Muscle layer of colon (tissue), 2 donors: Measurements from ENCODE around the gene DSN1.
"Not testable (repeated sequence)": the region's sequence is repeated elsewhere in the genome, so short reads cannot be mapped to it uniquely, and the experiment has no call there.

Experiments
- H3K27ac ChIP-seq: one replicate; pipeline ENCODE4 v1.7.0; 2013; ENCODE audit warnings: low read depth, mild to moderate bottlenecking, low read length, moderate library complexity
- H3K27me3 ChIP-seq, 2 donors: one replicate each; pipeline ENCODE4 v1.7.0; 2013; ENCODE audit warnings: low read length in 2 of 2, mild to moderate bottlenecking in 2 of 2; ENCODE audit not compliant: insufficient read depth in 2 of 2, control insufficient read depth in 1 of 2
- H3K36me3 ChIP-seq: one replicate; pipeline ENCODE4 v1.7.0; 2013; ENCODE audit warnings: mild to moderate bottlenecking, low read length; ENCODE audit not compliant: insufficient read depth
- H3K4me1 ChIP-seq: one replicate; pipeline ENCODE4 v1.7.0; 2013; ENCODE audit warnings: mild to moderate bottlenecking, low read length; ENCODE audit not compliant: insufficient read depth
- H3K4me3 ChIP-seq, 2 donors: one replicate each; pipeline ENCODE4 v1.7.0; 2013; ENCODE audit warnings: low read length in 2 of 2, low read depth in 1 of 2, mild to moderate bottlenecking in 1 of 2, moderate library complexity in 1 of 2
- H3K9ac ChIP-seq: one replicate; pipeline ENCODE4 v1.7.0; 2013; ENCODE audit warnings: low read length
- H3K9me3 ChIP-seq: one replicate; pipeline ENCODE4 v1.7.0; 2013; ENCODE audit warnings: mild to moderate bottlenecking, low read length
- donor health status: abdominal sarcoma.
- donor health status: Adenocarcinoma of cecum.

Gene DSN1

DNA sequence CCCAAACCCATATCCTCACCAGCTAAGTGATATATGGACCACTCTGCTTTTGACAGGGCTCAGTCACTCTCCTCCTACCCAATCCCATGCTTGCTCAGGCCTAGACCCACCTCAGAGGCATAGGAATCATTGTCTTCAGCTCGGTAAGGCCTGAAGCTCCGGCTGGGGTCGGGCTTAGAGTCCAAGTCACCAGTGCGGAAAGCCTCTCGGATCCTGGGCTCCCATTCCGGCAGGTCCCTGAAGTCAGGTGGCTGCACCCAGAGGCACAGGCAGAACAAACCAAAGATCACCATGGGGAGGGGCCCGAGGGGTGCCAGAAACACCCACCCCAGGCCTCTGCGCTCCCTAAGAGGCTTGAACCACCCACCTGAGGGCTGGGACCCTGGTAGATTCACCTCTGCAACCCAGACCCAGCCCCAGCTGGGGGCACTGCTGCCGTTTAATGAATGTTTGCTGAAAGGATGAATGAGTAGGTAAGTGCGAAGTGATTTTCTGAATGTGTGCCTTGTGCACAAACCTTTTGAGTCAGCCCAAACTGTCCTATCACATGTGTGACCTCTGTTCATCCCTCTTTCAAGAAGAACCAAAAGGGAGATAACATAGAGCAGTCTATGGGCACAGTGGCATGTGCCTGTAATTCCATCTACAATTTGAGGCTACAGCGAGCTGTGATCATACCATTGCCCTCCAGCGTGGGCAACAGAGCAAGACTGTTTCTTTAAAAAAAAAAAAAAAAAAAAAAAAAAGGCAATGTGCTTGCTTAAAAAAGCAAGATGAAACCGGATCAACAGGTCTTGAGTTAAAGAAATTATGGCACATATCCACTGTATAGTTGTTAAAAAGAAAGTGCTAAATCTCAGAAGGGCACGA, 39.3 kb upstream of the DSN1 start:
- Histone ChIP-seq H3K36me3 (peaks cover 73% of the 10 kb centered on the region), H3K9ac (no peak overlapping the region), H3K27ac (no peak overlapping the region)

GRCh38 chr20:36808317-36809257, 35.0 kb upstream of the DSN1 start:
- H3K36me3 ChIP-seq = peaks cover 81% of the 10 kb centered on the region
- no peak overlapping the region for H3K27ac ChIP-seq
- no peaks in the 10 kb centered on the region for H3K4me1 ChIP-seq
- H3K9ac ChIP-seq = no peak overlapping the region
- H3K27me3 ChIP-seq = no peaks in the 10 kb centered on the region
- no peak overlapping the region for H3K4me3 ChIP-seq
- no peaks in the 10 kb centered on the region for H3K9me3 ChIP-seq

More for the DNA sequence above, 39.3 kb upstream of the DSN1 start:
- H3K4me3 ChIP-seq = no peak overlapping the region
- H3K9me3 ChIP-seq = no peaks in the 10 kb centered on the region
- no peaks in the 10 kb centered on the region for H3K4me1 ChIP-seq
- no peaks in the 10 kb centered on the region for H3K27me3 ChIP-seq

DNA sequence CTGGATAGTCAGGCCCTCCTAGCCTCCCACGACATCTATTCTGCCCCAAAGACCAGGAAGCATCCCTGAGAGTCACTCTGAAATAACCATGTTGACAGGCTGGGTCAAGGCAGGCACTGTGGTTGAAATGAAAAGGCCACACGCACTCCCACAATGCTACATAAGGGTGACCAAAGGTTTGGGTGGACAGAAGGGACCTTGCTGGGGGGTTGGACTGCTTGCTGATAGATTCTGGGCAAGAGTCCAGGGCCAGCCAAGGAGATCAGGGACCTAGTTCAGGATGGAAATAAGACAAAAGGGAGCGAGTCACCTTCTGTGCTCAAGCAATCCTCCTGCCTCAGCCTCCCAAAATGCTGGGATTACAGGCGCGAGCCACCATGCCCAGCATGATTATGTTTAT, 32.5 kb upstream of the DSN1 start:
- Histone ChIP-seq H3K4me3 (no peak overlapping the region), H3K9ac (no peak overlapping the region), H3K27me3 (no peaks in the 10 kb centered on the region), H3K4me1 (no peaks in the 10 kb centered on the region), H3K36me3 (peaks cover 76% of the 10 kb centered on the region), H3K9me3 (no peaks in the 10 kb centered on the region), H3K27ac (no peak overlapping the region)

- no peak overlapping the region for H3K4me3 ChIP-seq
- peaks cover 83% of the 10 kb centered on the region for H3K36me3 ChIP-seq
- H3K27ac ChIP-seq = no peak overlapping the region
- H3K4me1 ChIP-seq = no peaks in the 10 kb centered on the region
- H3K9me3 ChIP-seq = no peaks in the 10 kb centered on the region
- no peaks in the 10 kb centered on the region for H3K27me3 ChIP-seq
- H3K9ac ChIP-seq = no peak overlapping the region
These were observed 31.8 kb upstream of the DSN1 start for GRCh38 chr20:36805396-36805795.

- H3K9ac ChIP-seq = no peak overlapping the region
- no peak overlapping the region for H3K4me3 ChIP-seq
- H3K27ac ChIP-seq = no peak overlapping the region
- no peaks in the 10 kb centered on the region for H3K4me1 ChIP-seq
- peaks cover 84% of the 10 kb centered on the region for H3K36me3 ChIP-seq
- no peaks in the 10 kb centered on the region for H3K27me3 ChIP-seq
- H3K9me3 ChIP-seq = no peaks in the 10 kb centered on the region
These were observed 30.9 kb upstream of the DSN1 start for GRCh38 chr20:36804425-36804824.

DNA sequence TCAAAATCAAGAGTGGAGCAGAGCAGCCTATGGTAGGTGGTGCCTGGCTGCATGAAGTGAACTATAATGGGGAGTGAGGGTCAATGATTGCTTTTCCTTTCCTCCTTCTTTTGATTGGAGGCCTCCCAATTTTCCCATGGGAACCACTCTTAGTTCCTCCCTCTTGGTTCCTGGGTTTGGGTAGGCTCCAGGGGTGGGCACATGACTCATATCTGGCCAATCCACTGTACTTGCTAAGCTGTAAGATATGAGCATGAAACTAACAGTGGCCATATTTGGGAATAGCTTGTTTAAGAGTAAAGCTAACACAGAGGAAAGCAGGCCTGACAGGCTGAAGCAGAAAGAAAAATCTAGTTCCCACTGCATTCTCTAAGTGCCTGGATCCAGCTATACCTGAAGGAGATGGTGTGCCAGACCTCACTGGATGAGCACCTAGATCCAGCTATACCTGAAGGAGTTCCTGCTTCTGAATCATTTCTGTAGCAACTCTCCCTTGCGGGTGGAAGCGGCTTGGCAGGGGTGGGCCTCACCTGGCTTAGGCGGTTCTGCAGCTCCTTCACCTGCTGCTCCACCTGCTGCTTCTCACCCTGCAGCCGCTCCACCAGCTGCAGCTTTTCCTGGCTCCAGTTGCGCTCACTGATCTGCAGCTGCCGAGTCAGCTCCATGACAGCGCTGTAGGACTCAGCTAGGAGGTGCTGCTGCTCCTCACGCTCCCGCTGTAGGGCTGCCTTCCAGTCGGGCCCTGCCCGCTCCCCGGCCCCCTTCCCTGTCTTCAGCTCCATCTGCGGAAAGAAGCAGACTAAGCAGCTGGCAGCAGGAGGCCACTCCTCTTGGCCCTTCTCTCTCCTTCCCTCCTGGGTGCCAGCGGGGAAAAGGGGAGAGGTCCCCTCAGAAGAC, 29.0 kb upstream of the DSN1 start:
- H3K4me3 ChIP-seq = no peak overlapping the region
- H3K9ac ChIP-seq = no peak overlapping the region
- no peaks in the 10 kb centered on the region for H3K9me3 ChIP-seq
- no peaks in the 10 kb centered on the region for H3K27me3 ChIP-seq
- H3K27ac ChIP-seq = no peak overlapping the region
- no peaks in the 10 kb centered on the region for H3K4me1 ChIP-seq
- H3K36me3 ChIP-seq = peaks cover 85% of the 10 kb centered on the region

GRCh38 chr20:36800410-36800809, 26.8 kb upstream of the DSN1 start:
- Histone ChIP-seq H3K36me3 (peaks cover 87% of the 10 kb centered on the region), H3K27ac (no peak overlapping the region)

DNA sequence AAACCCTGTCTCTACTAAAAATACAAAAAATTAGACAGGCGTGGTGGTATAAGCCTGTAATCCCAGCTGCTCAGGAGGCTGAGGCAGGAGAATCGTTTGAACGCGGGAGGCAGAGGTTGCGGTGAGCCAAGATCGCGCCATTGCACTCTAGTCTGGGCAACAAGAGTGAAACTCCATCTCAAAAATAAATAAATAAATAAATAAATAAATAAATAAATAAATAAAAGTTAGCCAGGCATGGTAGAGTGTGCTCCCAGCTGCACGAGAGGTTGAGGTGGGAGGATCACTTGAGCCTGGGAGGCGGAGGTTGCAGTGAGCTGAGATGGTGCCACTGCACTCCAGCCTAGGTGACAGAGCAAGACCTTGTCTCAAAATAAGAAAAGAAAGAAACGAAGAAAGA, 25.8 kb upstream of the DSN1 start:
- peaks cover 79% of the 10 kb centered on the region for H3K36me3 ChIP-seq
- H3K4me3 ChIP-seq, H3K9ac ChIP-seq, H3K4me1 ChIP-seq, H3K27me3 ChIP-seq, H3K9me3 ChIP-seq, H3K27ac ChIP-seq: not testable (repeated sequence)

More at GRCh38 chr20:36800410-36800809, 26.8 kb upstream of the DSN1 start:
- H3K4me1 ChIP-seq = no peaks in the 10 kb centered on the region
- H3K9ac ChIP-seq = no peak overlapping the region
- H3K4me3 ChIP-seq = no peak overlapping the region
- H3K9me3 ChIP-seq = no peaks in the 10 kb centered on the region
- no peaks in the 10 kb centered on the region for H3K27me3 ChIP-seq

DNA sequence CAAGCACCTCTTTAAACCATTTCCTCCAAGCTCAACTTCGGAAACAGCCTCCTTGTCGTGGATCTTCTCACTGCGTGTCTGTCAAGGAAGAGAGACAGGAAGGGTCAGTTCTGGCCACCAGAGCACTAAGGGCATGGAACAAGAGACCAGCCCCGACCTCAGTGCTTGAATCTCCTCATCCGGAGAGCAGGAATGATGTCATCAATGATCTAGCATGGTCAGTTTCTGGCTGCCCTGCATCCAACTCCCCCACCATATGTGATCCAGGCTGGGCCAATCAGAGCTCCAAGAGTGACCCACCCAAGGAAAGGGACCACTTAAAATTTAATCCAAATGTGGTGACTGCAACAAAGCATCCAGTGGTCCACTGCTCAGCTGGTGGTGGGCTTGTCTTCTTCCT, 23.3 kb upstream of the DSN1 start:
- Histone ChIP-seq H3K36me3 (peaks cover 77% of the 10 kb centered on the region), H3K9me3 (no peaks in the 10 kb centered on the region), H3K27ac (no peak overlapping the region), H3K4me3 (no peak overlapping the region), H3K27me3 (no peaks in the 10 kb centered on the region), H3K4me1 (no peaks in the 10 kb centered on the region), H3K9ac (no peak overlapping the region)

DNA sequence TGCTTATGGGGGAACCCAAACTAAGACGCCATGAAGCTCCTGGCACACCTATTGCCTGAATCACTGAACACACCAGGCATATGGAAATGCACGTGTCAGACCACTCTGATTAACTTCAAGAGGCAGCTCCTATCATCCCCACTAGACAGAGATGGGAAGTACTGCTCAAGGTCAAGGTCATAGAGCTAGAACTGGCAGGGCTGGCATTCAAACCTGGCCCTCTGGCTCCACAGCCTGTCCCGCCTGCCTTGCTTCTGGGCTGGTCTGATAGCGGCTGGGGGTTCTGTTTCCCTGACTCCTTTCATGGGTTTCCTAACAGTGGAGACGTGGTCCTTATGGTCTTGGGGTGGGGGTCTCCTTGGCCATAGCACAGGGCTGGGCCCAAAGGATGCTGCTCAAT, 22.6 kb upstream of the DSN1 start:
- H3K4me1 ChIP-seq = no peaks in the 10 kb centered on the region
- H3K4me3 ChIP-seq = no peak overlapping the region
- no peaks in the 10 kb centered on the region for H3K27me3 ChIP-seq
- H3K9me3 ChIP-seq = no peaks in the 10 kb centered on the region
- peaks cover 84% of the 10 kb centered on the region for H3K36me3 ChIP-seq
- H3K27ac ChIP-seq = no peak overlapping the region
- H3K9ac ChIP-seq = no peak overlapping the region

DNA sequence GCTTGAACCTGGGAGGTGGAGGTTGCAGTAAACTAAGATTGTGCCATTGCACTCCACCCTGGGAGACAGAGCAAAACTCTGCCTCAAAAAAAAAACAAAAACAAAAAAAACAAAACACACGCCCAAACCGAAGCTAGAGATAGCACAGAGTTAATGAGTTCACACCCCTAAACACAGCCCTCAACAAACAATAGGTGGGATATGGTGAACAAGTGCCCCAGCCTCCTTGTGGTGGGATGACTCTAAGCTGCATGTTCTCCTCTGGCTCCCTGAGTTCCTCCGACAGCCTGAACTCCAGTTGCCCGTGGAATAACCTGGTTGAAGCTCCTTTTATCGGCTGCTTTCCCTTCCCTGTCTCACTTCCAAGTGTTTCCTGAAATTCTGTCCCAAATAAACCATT, 22.1 kb upstream of the DSN1 start:
- no peaks in the 10 kb centered on the region for H3K27me3 ChIP-seq
- H3K4me1 ChIP-seq = no peaks in the 10 kb centered on the region
- peaks cover 80% of the 10 kb centered on the region for H3K36me3 ChIP-seq
- no peaks in the 10 kb centered on the region for H3K9me3 ChIP-seq
- H3K27ac ChIP-seq = no peak overlapping the region
- H3K9ac ChIP-seq = no peak overlapping the region
- no peak overlapping the region for H3K4me3 ChIP-seq
